Left ventricle myocardium inferior (tissue), 1 donor: Measurements from ENCODE around the gene UBA5. TPM values are rescaled to one million over a fixed set of nuclear protein-coding genes. Genes with fewer than 3 reads are reported as not detected.
A peak's percentile ranks its signal among the peaks of the same experiment; 100 is the strongest.

Experiments
- DNase-seq: peaks from one replicate; pipeline ENCODE4 v3.0.0-alpha.2; 2020
- H3K27ac ChIP-seq: fragments of 200-600 bp; replicated peaks from 2 replicates; pipeline ENCODE4 v1.8.0; 2021
- H3K27me3 ChIP-seq: fragments of 200-600 bp; 2 replicates; pipeline ENCODE4 v1.8.0; 2021; ENCODE audit warnings: low read depth
- H3K36me3 ChIP-seq: fragments of 200-600 bp; 2 replicates; pipeline ENCODE4 v1.8.0; 2021
- H3K4me1 ChIP-seq: fragments of 200-600 bp; 2 replicates; pipeline ENCODE4 v1.8.0; 2021
- H3K4me3 ChIP-seq: fragments of 200-600 bp; 2 replicates; pipeline ENCODE4 v1.8.0; 2021; ENCODE audit warnings: mild to moderate bottlenecking, moderate library complexity
- H3K9me3 ChIP-seq: fragments of 200-600 bp; replicated peaks from 2 replicates; pipeline ENCODE4 v1.8.0; 2021
- CTCF ChIP-seq: fragments of 200-600 bp; IDR thresholded peaks from 2 replicates; pipeline ENCODE4 v1.8.0; 2021; ENCODE audit warnings: antibody characterized with exemption, mild to moderate bottlenecking, borderline replicate concordance
- intact Hi-C: fragments of 100-400 bp; cut with micrococcal nuclease; formaldehyde crosslinking; loops from one replicate; pipeline ENCODE4 v1.11.0; 2022
- total RNA-seq: library from RNA; stranded (reverse); fragmentation: NEBNext Ultra II Directional; extraction: Animal tissue kit (Norgen Biotek cat#: 25700); gene quantifications from one replicate; pipeline ENCODE4 v1.2.1, GENCODE V29; 2021
- donor health status: DM: no; HTN: yes; CAD: no; lungs with severe emphysema.

Gene UBA5
- total RNA-seq, 1 donor from 2014 or later, result 37.5 TPM

GRCh38 chr3:132654190-132654589 lies 5.9 kb upstream of the UBA5 start:
- H3K4me1 ChIP-seq, result peaks cover 85% of the 10 kb centered on the region
- DNase-seq, result no peak
- intact Hi-C loops, result no loop called here
- no peak for TF ChIP-seq CTCF
- no peak overlapping the region for H3K27ac ChIP-seq
- no peaks in the 10 kb centered on the region for H3K27me3 ChIP-seq
- H3K4me3 ChIP-seq, result no peak overlapping the region
- H3K36me3 ChIP-seq, result no peaks in the 10 kb centered on the region
- no peaks in the 10 kb centered on the region for H3K9me3 ChIP-seq

- H3K4me3 ChIP-seq, result no peak overlapping the region
- TF ChIP-seq CTCF, result no peak
- H3K9me3 ChIP-seq, result no peaks in the 10 kb centered on the region
- intact Hi-C loops, result no loop called here
- no peak for DNase-seq
- peak overlapping the region; percentile 64 for H3K27ac ChIP-seq
- H3K36me3 ChIP-seq, result no peaks in the 10 kb centered on the region
- H3K27me3 ChIP-seq, result no peaks in the 10 kb centered on the region
- H3K4me1 ChIP-seq, result peaks cover 85% of the 10 kb centered on the region
These were observed 5.4 kb upstream of the UBA5 start for GRCh38 chr3:132654721-132655120.

- no peak for TF ChIP-seq CTCF
- Histone ChIP-seq H3K9me3 (no peaks in the 10 kb centered on the region), H3K27me3 (no peaks in the 10 kb centered on the region), H3K27ac (peak overlapping the region; percentile 64), H3K36me3 (no peaks in the 10 kb centered on the region), H3K4me3 (no peak overlapping the region), H3K4me1 (peaks cover 84% of the 10 kb centered on the region)
- intact Hi-C loops, result no loop called here
- no peak for DNase-seq
These were observed 4.7 kb upstream of the UBA5 start for GRCh38 chr3:132655471-132655870.

- H3K27me3 ChIP-seq, result no peaks in the 10 kb centered on the region
- no peak for DNase-seq
- intact Hi-C loops, result no loop called here
- H3K9me3 ChIP-seq, result no peaks in the 10 kb centered on the region
- no peaks in the 10 kb centered on the region for H3K36me3 ChIP-seq
- peak overlapping the region; percentile 94 for H3K27ac ChIP-seq
- TF ChIP-seq CTCF, result no peak
- H3K4me3 ChIP-seq, result peak overlapping the region; percentile 87
- peaks cover 95% of the 10 kb centered on the region for H3K4me1 ChIP-seq
These were observed 2.0 kb upstream of the UBA5 start for GRCh38 chr3:132657869-132658747.

GRCh38 chr3:132659000-132659364 lies 1.1 kb upstream of the UBA5 start:
- H3K4me3 ChIP-seq, result peak overlapping the region; percentile 87
- H3K36me3 ChIP-seq, result no peaks in the 10 kb centered on the region
- DNase-seq, result no peak
- intact Hi-C loops, result no loop called here
- H3K27me3 ChIP-seq, result no peaks in the 10 kb centered on the region
- H3K4me1 ChIP-seq, result peaks cover 95% of the 10 kb centered on the region
- no peaks in the 10 kb centered on the region for H3K9me3 ChIP-seq
- H3K27ac ChIP-seq, result peak overlapping the region; percentile 94
- TF ChIP-seq CTCF, result no peak
